A673 (cell line): ENCODE data around the gene POU3F3.

Experiments
- CTCF ChIP-seq: fragments of 300-800, 200-600 bp; sonication (generic); conservative IDR thresholded peaks from 2 replicates; pipeline ENCODE4 v1.5.1; 2017; ENCODE audit warnings: low read depth, mild to moderate bottlenecking, antibody characterized with exemption, low read length, moderate library complexity, mixed read lengths
- EZH2 ChIP-seq: fragments of 200-600 bp; sonication (generic); IDR thresholded peaks from 2 replicates; pipeline ENCODE4 v1.6.1; 2017; ENCODE audit warnings: borderline replicate concordance, low read depth, mild to moderate bottlenecking, mixed read lengths, antibody characterized with exemption, low read length; ENCODE audit not compliant: poor library complexity, severe bottlenecking

- TF ChIP-seq CTCF (no peak), EZH2 (no peak)
These were observed 12.9 kb upstream of the POU3F3 start for GRCh38 chr2:104840893-104841585.
